ENCODE measurements around the gene CHP1.
"Not testable (repeated sequence)": the region's sequence is repeated elsewhere in the genome, so short reads cannot be mapped to it uniquely, and the experiment has no call there.

The CHP1 gene

DNA sequence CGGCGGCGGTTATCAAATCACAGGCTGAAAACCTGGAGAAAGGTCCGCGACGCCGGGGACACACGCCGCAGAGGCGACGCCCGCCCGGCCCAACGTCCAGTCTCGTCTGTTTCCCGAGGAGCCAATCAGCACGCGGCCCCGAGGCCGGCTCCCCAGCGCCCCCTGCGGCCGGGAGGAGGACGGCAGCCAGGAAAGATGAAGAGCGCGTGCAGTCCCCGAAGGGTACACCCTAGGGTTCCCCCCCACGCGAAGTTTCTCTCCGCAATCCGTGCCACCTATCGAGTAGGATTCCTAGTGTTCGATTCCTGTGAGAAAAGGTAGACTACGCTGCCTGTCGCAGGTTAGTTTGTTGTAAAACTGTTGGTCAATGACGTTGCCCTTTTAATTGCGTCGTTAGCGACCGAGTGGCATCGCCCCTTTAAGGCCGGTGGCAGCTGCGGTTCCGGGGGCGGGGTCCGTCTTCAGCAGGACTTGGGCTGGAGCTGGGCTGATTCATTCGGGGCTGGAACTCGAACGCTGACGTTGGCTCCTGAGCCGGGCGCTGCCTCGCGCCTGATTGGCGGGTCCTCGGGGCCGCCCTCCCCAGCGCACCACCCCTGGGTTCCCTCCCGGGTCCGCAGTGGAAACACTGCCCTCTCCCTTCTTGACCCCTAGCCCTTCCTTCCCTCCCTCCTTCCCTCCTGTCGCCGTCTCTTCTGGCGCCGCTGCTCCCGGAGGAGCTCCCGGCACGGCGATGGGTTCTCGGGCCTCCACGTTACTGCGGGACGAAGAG lies at the start of gene CHP1, which contains the start of gene EXD1:
Gene CHP1, plus strand, starts transcription at position 619 of the 772 bp plus-strand sequence. Its CDS starts 115 bp downstream, at position 734.
Gene EXD1, minus strand, starts transcription at position 108 of the 772 bp plus-strand sequence. CDS start 4,182 bp downstream, outside the sequence.
- DNase-seq = peak; percentile 94 to 96

DNA sequence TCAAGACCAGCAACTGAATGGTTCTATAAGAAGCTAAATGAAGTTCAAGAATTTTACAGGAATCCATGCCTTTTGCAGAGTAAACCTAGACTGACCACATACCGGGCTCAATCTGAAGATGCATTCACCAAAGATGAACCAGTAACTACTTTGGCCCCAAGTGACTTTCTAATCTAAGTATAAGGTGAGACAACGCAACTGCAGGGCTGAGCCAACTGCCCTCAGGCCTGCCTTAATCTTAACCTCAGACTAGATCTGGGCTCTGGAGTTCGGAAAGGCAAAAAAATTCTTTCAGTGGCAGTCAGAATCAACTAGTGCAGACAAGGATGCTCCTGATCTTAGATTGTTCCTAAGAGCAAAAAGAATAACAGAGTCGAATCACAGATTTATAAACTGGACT lies 48.8 kb upstream of the CHP1 start:
- DNase-seq = no peak

DNA sequence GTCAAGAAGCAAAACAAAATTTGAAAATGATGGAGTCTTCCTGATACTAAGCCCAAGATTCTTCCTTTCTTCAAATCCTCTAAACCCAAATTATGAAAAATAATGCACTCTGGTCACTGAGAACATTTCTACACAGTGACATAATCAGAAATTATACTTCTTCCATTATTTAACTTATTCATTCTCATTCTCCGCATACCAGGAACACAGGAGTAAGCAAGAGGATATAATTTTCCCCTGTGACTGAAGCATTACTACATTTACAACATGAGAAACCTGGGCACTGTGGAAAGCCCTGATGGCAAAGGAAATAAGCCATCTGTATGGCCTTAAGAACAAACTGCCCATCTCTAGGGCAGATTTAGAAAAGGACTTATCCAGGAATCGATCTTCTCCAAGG lies 47.5 kb upstream of the CHP1 start:
- no peak for DNase-seq

DNA sequence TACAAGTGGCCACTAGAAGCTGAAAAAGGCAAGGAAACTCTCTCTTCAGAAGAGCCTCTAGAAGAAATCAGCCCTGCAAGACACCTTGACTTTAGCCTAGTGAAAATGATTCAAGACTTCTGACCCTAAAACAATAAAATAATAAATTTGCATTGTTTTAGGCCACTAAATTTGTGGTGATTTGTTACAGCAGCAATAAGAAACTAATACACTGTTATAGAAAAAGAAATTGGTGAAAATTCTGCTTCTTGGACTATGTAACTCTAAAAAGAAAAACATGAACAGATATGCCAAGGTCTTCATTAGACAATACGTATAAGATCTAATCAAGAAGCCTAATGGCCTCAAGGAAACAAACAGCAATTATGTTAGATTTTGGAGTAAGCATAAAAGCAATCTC lies 36.6 kb upstream of the CHP1 start:
- no peak for DNase-seq

DNA sequence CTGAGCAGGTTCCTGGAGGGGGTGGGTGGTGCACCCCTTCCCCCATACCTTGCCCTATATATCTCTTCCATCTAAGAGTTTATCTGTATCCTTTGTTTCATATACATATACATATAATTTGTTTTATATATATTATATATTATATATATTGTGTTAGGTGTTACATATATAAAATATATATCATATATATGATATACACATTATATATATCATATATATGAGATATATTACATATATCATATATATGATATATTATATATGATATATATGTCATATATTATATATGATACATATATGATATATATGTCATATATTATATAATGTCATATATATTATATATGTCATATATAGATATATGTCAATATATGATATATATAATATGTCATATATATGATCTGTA lies 31.6 kb upstream of the CHP1 start:
- DNase-seq = no peak

DNA sequence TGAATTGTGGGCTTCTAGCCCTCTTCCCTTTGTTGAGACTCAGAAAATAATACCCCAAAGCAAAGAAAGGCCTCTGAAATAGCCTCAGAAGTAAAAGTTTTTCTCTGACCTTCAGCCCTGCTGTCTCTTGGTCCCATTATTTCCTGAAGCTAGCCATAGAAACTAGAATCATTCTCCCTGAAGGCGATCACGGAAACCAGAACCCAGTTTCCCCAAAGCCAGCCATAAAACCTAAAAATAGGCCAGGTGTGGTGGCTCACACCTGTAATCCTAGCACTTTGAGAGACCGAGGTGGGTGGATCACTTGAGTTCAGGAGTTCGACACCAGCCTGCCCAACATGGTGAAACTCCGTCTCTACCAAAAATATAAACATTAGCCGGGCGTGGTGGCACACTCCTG lies 27.7 kb upstream of the CHP1 start:
- no peak for DNase-seq

DNA sequence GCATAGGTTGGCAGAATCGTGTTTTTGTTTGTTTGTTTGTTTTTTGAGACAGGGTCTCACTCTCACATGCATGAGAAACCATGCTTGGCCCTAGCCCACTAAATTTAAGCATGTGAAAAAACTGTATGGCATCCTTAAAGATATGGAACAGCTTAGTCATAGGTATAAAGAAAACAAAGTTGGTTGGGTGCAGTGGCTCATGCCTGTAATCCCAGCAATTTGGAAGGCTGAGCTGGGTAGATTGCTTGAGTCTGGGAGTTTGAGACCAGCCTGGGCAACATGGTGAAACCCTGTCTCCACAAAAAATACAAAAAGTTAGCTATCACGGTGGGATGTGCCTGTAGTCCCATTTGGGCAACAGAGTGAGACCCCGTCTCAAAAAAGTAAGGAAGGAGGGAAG lies 25.8 kb upstream of the CHP1 start:
- no peak for DNase-seq

DNA sequence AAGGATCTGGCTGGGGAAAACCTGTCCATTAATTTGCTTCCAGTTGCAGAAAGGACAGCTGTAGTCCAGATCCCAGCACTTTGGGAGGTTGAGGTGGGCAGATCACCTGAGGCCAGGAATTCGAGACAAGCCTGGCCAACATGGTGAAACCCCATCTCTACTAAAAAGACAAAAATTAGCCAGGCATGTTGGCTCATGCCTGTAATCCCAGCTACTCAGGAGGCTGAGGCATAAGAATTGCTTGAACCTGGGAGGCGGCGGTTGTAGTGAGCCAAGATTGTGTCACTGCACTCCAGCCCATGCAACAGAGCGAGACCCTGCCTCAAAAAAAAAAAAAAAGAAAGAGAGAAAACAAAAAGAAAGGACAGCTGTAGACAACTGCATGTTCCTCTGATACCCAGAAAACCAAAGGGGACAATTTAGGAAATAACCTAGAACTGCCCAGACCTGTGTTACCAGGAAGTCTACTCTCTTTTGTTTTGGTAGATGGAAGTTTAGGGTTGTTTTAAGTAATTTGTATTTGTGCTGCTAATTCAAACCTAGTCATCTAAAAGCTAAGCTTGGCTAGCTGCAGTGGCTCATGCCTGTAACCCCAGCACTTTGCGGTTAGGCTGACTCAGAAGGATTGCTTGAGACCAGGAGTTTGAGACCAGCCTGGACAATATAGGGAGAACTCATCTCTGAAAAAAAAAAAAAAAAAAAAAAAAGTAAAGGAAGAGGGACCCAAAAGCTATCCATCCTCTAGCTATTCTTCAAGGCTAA lies 23.2 kb upstream of the CHP1 start:
- DNase-seq = no peak

DNA sequence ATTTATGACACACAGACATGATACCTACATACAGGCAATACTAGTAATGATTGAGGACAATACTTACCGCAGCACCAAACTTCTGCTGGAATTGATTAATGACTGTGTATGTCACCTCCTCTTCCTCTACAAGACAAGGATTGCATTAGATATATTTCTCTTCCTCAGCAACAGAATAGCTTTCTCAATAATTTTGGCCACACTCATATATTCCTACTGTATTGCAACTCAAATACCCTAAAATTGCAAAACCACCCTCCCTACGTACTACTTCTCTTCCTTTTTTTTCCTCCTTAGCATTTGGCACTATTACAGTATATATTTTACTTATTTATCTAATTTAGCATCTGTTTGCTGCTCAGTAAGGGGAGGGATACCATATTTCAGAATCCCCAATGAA lies 15.4 kb upstream of the CHP1 start:
- no peak for DNase-seq

DNA sequence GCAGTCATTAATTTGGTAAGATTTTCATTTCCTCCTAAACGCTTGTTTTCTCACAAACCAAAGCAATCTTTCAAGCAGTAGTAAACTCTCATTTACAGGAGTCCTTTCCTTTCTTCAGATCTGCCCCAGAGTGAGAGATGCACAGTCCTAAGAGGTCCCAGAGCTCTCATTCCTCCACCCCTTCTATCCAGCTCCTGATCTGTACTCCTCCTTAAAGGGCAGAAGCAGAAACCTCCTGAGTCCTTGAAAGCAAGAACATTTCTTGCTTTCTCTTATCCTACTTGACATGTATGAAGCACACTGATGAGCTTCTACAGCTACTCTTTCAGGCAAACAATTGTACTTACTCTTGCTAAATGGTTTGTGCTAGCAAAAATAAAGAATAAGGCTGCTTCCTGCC lies 12.2 kb upstream of the CHP1 start:
- no peak for DNase-seq

DNA sequence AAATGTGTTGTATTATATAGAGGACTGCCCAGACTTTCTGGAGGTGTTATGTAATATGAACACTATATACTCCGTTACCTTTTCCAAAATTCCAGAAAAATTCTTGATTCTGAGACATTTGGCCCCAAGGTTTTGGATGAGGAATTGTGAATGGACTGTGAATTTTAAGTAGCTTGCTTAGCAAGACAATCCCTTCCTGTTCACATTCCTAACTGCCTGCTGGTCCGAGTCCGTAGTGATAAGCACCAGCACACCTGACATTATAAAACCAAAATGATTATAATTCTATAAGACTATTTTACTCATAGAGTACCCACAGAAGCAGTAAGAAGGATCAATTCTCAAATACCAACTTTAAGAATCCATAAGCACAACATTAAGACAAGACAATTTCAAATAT lies 11.7 kb upstream of the CHP1 start:
- no peak for DNase-seq

DNA sequence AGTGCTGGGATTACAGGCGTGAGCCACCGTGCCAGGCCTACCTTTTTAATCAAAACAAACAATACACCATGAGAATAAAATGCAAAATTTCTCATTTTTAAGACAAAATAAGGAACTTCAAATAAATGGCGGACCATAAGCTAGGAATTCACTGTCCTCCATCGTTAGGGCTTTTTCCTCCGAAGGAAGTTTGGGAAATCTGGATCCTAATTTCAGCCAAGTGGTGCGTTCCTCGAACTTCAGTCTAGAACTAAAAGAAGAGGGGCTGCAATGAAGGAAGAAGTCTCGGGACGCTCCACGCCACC lies 771 bp upstream of the CHP1 start:
- DNase-seq = no peak

DNA sequence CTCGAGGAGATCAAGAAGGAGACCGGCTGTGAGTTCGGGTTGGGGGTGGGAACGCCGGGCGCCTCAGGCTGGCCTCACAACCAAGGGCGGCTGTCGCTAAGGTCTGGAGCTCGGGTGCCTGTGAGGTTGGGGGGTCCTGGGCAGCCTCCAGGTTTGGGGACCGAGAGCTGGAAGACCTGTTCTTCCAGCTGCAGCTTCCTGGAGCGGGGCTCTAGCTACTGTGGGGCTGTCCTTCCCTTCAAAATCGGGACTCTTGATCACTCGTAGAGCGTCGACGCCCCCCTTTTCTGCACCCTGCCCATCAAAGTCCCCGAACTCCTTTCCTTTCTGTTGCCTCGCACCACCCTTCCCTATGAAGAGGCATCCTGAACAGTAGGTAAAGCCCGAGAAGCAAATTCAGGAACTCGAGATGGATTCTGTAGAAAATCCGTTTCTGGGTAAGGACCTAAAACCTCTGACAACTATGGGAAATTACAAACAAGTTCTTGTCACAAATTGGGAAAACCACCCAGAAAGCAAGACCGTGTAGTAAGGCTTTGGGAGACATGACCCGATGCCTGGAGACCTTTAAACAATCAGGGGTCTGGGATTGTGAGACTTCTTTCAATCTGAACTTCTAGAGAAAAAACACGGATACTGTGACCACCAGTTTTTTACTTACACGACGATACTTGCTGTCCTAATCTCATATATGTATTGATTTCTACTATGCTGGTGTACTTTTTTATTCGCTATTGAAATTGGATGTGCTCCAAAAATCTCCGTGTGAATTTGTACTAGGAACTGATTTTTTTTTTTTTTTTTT lies 556 bp downstream of the CHP1 start:
- DNase-seq = no peak

DNA sequence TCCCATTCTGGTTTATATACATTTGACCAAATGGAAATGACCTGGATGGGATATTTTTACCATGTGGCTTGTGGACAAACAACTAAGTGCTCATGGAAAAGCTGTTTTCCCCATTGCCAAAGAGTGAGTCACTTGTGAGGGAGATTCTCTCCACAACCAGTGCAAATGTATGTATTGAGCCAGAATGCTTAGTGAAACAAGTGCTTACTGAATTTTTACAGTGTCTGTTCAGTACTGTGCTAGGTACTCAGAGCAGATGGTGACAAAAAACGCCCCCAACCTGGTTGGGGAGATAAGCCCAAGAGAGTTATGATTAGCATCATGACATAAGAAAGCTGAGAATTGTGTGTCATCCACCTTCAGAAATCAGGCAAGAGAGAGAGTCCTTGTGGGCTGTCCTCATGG lies 2.3 kb downstream of the CHP1 start:
- peak in 1 of 2 donors; percentile 22 for DNase-seq

DNA sequence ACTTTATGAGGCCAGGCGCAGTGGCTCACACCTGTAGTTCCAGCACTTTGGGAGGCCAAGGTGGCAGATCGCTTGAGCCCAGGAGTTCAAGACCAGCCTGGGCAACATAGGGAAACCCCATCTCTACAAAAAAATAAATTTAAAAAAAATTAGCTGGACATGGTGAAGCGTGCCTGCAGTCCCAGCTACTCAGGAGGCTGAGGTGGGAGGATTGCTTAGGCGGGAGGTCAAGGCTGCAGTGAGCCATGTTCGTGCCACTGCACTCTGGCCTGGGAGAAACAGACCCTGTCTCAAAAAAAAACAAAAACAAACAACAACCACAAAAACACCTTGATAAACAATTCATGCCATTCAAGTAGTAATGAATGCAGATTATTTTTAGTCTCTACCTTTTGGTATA lies 4.2 kb downstream of the CHP1 start:
- DNase-seq = not testable (repeated sequence)

DNA sequence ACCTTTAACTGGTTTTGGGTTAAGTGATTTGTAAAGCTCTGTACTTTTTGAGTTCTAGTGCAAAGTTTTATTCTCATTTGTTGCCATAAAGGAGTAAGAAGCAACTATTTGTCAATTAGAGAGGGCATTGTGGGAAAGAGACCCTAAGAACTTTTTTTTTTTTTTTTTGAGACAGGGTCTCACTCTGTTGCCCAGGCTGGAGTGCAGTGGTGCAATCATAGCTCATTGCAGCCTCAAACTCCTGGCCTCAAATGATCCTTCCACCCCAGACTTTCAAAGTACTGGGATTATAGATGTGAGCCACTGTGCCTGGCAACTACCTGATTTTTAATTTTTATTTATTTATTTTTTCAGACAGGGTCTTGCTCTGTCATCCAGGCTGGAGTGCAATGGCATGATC lies 4.9 kb downstream of the CHP1 start:
- DNase-seq = no peak

DNA sequence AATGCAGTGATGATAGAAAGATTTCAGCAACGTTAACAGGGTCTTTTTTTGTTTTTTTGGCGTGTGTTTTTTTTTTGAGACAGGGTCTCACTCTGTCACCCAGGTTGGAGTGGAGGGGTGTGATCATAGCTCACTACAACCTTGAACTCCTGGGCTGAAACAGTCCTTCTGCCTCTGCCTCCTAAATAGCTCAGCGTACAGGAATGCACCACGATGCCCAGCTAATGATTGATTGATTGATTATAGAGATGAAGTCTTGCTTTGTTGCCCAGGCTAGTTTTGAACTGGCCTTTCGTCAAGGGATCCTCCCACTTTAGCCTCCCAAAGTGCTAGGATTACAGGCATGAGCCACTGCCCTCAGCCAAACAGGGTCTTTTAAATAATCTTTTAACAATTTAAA lies 7.0 kb downstream of the CHP1 start:
- no peak for DNase-seq

DNA sequence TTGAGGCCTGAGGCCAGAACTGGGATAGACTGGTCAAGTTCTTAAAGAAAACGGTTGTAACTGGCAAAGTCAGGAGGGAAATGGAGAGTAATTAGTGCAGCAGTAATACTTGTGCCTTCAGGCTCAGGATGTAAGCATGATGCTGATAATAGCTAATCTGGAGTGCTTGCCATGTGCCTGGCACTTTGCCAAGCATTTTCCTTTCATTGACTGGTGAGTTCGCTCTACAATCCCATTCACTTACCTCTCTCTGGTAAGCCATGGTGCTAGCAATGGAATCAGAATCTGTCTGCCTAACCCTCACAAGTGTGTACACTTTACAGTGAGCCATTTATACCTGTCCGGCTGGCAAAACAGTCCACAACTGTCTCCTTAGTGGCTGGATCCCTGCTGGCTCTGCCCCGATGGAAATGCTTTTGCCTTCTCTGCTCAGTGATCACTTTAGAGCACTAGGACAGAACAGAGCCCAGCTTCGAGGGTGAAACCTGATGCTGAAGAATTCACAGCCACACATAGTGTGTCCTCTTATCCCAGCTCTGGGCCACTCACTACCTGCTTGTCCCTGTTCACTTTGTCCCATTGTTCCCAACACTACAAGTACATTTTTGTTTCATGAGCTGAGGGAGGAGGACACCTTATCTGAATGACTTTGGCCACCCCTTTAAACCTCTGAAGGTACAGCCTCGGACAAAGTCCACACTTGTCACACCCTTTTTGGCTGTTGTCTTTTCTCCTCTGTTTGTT lies 10.3 kb downstream of the CHP1 start:
- DNase-seq = no peak

DNA sequence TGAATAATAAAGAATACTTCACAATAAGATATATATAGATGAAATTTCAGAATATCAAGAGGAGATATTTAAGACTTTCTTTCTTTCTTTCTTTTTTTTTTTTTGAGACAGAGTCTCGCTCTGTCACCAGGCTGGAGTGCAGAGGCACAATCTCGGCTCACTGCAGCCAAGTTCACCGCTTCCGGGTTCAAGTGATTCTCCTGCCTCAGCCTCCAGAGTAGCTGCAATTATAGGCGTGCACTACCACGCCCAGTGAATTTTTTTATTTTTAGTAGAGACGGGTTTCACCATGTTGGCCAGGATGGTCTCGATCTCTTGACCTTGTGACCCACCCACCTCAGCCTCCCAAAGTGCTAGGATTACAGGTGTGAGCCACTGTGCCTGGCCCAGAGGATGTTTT lies 19.7 kb downstream of the CHP1 start:
- not testable (repeated sequence) for DNase-seq

DNA sequence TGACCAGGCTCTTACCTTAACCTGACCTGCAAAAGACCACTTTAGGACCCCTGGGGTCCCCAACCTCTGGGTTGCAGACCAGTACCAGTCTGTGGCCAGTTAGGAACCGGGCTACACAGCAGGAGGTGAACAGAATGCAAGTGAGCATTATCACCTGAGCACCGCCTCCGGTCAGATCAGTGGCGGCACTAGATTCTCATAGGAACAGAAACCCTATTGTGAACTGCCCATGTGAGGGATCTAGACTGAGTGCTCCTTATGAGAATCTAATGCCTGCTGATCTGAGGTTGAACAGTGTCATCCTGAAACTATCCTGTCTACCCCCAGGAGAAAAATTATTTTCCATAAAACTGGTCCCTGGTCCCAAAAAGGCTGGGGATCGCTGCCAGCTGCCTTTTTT lies 20.3 kb downstream of the CHP1 start:
- DNase-seq = no peak

DNA sequence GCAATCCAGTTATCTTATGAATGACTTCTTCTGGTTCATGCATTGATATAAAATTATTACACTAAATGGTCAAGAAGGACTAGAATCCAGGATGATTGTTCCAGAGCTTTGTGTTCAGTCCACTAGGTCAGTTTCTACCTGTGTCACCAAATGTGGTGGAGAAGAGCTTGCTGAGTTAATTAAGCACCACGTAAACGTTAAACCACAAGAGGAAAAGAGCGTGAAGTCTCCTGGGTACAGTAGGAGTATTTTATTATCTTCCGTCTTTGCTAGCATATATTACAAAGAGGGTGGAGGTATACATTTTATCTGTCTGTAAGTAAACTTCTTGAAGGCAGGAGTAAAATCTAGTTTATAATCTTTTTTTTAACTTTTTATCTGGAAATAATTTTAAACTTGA lies 23.5 kb downstream of the CHP1 start:
- DNase-seq = no peak

DNA sequence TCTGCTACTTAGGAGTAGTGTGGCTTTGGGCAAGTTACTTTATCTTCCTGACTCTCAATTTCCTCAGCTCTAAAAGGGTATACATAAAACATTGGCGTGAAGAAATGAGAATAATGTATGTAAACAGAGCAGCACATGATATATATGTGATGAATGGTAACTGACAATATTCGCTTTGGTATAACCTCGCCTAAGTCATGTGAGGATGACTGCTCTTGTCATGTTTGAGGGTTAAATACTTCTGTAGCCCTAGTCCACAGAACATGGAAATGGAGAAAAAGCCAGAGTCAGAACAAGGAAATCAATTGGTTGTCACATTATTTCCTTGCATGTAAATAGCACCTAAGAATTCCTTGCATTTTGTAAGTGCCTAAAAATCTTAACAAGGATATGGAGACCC lies 25.0 kb downstream of the CHP1 start:
- no peak for DNase-seq

DNA sequence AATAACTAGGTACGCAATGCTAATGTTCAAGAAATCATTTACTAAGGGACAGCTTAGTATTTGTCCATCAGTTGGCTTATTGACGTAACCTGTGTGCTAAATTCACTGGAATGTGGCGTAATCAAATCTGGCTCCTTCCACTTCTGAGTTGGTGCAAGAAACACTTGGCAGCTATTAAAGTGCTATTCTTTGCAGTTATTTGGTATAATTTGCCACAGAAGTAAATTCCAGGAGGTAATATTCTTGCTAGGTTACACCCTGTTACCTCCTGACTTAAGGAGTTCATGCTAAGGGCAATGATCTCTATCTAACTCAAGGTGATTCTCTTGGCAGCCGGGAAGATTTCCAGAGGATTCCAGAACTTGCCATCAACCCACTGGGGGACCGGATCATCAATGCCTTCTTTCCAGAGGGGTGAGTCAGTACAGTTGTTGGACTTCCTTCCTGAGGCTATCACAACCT lies 25.5 kb downstream of the CHP1 start:
- no peak for DNase-seq

Data from hippocampal formation (tissue), 2 donors.